Measurements from ENCODE around the gene ZBTB39.

Gene ZBTB39

DNA sequence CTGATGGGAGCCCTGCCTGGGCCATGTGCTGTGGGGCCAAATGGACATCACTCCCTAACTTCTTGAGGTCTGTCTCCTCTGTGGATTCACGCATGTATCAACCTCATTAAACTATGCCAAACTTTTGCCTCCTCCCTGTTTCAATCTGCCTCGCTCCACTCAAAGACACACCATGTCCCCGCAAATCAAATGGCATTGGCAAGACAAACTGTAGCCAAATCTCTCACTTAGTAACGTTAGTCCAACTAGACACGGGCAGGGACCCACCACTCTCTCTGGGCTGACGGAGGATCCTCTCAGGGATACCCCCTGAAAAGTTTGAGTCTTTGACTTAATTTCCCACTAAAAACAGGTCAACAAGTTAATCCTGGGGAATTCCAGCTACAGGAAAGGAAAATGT, 8.0 kb downstream of the ZBTB39 start:
- TF ChIP-seq, protein P1, sequence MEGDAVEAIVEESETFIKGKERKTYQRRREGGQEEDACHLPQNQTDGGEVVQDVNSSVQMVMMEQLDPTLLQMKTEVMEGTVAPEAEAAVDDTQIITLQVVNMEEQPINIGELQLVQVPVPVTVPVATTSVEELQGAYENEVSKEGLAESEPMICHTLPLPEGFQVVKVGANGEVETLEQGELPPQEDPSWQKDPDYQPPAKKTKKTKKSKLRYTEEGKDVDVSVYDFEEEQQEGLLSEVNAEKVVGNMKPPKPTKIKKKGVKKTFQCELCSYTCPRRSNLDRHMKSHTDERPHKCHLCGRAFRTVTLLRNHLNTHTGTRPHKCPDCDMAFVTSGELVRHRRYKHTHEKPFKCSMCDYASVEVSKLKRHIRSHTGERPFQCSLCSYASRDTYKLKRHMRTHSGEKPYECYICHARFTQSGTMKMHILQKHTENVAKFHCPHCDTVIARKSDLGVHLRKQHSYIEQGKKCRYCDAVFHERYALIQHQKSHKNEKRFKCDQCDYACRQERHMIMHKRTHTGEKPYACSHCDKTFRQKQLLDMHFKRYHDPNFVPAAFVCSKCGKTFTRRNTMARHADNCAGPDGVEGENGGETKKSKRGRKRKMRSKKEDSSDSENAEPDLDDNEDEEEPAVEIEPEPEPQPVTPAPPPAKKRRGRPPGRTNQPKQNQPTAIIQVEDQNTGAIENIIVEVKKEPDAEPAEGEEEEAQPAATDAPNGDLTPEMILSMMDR (IDR thresholded peaks at IDR 0.05; ENCODE audit: insufficient read depth, missing control alignments) = no peak
- DNase-seq (ENCODE audit: insufficient read length, low spot score) = no peak
- FAIRE-seq = no peak

DNA sequence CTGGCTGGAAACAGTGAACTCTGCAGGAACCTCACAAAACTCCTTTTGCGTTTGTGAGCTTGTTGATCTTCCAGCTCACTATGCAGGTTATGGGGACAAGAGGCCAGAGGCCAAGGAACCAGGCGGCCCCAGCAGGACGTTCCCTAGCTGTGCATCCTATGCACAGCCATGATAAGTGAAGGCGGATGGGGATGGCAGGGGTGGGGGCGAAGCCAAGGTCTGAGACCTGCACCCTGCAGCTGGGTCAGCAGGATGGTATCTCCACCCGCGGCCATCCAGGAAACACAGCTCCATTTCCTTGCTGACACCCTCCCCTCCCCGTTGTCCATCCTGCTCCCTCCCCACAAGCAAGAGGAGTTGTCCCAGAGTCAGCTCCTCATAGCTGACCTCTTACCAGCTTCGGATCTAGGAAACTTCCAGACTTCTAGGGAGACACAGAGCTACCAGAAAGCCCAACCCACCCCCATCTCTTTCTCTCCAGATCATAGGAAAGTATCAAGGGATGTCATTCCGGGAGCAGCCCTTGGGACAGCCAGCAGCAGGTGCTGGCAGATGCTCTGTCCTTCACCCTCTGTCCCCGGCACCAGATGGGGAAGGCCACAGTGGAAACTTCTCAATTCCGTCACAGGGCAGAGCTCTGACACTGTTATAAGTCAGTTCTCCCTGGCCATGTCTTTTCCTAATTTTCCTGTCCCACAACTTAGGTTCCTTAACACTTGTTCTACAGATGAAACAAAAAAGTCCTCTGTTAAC, 9.4 kb downstream of the ZBTB39 start:
- TF ChIP-seq, protein P1 (IDR thresholded peaks at IDR 0.05; ENCODE audit: insufficient read depth, missing control alignments) = no peak
- FAIRE-seq = no peak
- no peak for DNase-seq (ENCODE audit: insufficient read length, low spot score)

DNA sequence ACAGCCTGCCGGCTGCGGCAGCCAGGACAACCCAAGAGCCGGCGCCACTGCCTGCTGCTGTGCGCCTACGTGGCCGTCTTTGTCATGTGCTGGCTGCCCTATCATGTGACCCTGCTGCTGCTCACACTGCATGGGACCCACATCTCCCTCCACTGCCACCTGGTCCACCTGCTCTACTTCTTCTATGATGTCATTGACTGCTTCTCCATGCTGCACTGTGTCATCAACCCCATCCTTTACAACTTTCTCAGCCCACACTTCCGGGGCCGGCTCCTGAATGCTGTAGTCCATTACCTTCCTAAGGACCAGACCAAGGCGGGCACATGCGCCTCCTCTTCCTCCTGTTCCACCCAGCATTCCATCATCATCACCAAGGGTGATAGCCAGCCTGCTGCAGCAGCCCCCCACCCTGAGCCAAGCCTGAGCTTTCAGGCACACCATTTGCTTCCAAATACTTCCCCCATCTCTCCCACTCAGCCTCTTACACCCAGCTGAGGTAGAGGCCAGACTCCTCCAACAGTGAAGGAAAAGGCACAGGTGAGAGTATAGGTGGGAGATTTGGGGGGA, 10.3 kb downstream of the ZBTB39 start:
- DNase-seq (ENCODE audit: insufficient read length, low spot score) (no peak), FAIRE-seq (no peak)
- TF ChIP-seq, protein P1 (IDR thresholded peaks at IDR 0.05; ENCODE audit: insufficient read depth, missing control alignments) = no peak

DNA sequence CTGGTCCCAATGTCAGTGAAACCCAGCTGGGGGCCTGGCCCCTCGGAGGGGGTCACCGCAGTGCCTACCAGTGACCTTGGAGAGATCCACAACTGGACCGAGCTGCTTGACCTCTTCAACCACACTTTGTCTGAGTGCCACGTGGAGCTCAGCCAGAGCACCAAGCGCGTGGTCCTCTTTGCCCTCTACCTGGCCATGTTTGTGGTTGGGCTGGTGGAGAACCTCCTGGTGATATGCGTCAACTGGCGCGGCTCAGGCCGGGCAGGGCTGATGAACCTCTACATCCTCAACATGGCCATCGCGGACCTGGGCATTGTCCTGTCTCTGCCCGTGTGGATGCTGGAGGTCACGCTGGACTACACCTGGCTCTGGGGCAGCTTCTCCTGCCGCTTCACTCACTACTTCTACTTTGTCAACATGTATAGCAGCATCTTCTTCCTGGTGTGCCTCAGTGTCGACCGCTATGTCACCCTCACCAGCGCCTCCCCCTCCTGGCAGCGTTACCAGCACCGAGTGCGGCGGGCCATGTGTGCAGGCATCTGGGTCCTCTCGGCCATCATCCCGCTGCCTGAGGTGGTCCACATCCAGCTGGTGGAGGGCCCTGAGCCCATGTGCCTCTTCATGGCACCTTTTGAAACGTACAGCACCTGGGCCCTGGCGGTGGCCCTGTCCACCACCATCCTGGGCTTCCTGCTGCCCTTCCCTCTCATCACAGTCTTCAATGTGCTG, 11.0 kb downstream of the ZBTB39 start:
- TF ChIP-seq, protein P1 (IDR thresholded peaks at IDR 0.05; ENCODE audit: insufficient read depth, missing control alignments) = no peak
- DNase-seq (ENCODE audit: insufficient read length, low spot score) (no peak), FAIRE-seq (no peak)

DNA sequence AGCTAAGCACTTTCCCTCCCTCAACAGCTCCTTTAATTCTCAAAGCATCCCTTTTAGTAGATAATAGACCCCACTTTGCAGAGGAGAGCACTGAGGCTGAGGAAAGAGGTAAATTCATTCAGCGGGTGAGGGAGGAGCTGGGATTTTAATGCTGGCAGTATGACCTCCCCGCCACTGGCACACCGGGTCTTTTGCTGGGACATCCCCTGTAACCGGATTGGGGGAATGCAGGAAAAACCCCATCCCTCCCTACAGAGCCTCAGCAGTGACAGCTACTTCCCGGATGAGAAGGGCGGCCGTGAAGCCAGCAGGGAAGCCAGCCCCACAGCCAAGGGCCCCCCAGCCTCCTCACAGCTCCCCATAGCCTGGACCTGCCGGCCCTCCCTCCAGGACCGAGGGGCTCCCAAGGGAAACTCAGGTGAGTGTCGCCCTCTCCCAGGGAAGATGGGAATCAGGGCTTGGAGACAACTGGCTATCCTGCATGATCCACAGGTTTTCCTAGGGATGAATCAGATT, 12.1 kb downstream of the ZBTB39 start:
- TF ChIP-seq, protein P1 (IDR thresholded peaks at IDR 0.05; ENCODE audit: insufficient read depth, missing control alignments) = no peak
- FAIRE-seq (no peak), DNase-seq (ENCODE audit: insufficient read length, low spot score) (no peak)

DNA sequence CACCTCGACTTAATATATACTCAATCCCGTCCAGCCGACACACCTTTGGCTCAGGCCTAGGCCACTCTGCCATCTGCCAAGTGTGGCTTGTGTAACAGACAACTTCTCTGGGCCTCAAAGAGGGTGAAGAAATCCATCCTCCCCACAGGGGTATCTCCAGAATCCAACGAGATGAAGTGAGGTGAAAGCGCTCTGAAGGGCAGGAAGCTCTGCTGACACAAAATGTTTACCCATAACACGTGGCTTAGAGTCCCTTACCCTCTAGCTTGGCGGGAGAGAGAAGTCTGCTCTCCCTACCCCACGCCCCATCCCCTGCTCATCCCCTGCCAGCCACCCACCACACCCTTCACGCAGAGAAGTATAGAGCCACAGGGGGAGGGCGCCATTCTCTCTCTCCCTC, 13.0 kb downstream of the ZBTB39 start:
- DNase-seq (ENCODE audit: insufficient read length, low spot score) (no peak), FAIRE-seq (no peak)
- TF ChIP-seq, protein P1 (IDR thresholded peaks at IDR 0.05; ENCODE audit: insufficient read depth, missing control alignments) = no peak
